HG02885 (cell line): ENCODE measurements around the gene PNO1.
A peak's percentile ranks its signal among the peaks of the same experiment; 100 is the strongest.
"Not testable (repeated sequence)": the region's sequence is repeated elsewhere in the genome, so short reads cannot be mapped to it uniquely, and the experiment has no call there.

ENCODE experiments used
- ATAC-seq: cut with Tn5 transposase; IDR thresholded peaks from one replicate; pipeline ENCODE4 v1.9.1; 2021; ENCODE audit warnings: mild to moderate bottlenecking; ENCODE audit not compliant: unreplicated experiment, poor library complexity

The PNO1 gene

GRCh38 chr2:68156419-68156818, 1.3 kb upstream of the PNO1 start:
- ATAC-seq, result no peak

GRCh38 chr2:68157002-68157401, 686 bp upstream of the PNO1 start:
- peak; percentile 29 for ATAC-seq

- no peak for ATAC-seq
Observed at GRCh38 chr2:68158134-68158447, 403 bp downstream of the PNO1 start.

- no peak for ATAC-seq
Observed at GRCh38 chr2:68163641-68164040, 6.0 kb downstream of the PNO1 start.

GRCh38 chr2:68167186-68167585, 9.5 kb downstream of the PNO1 start:
- ATAC-seq, result no peak

GRCh38 chr2:68169308-68169707, 11.6 kb downstream of the PNO1 start:
- ATAC-seq, result no peak

- ATAC-seq, result no peak
Observed at GRCh38 chr2:68171146-68171545, 13.5 kb downstream of the PNO1 start.

- no peak for ATAC-seq
Observed at GRCh38 chr2:68171684-68172083, 14.0 kb downstream of the PNO1 start.

- no peak for ATAC-seq
Observed at GRCh38 chr2:68172521-68172920, 14.8 kb downstream of the PNO1 start.

- no peak for ATAC-seq
Observed at GRCh38 chr2:68172990-68173700, 15.5 kb downstream of the PNO1 start.

- not testable (repeated sequence) for ATAC-seq
Observed at GRCh38 chr2:68175210-68175609, 17.5 kb downstream of the PNO1 start.

- ATAC-seq, result no peak
Observed at GRCh38 chr2:68176657-68177056, 19.0 kb downstream of the PNO1 start.

GRCh38 chr2:68177541-68177940, 19.9 kb downstream of the PNO1 start:
- ATAC-seq, result no peak

GRCh38 chr2:68178432-68178831, 20.7 kb downstream of the PNO1 start:
- ATAC-seq, result no peak

- no peak for ATAC-seq
Observed at GRCh38 chr2:68178954-68179627, 21.4 kb downstream of the PNO1 start.

- ATAC-seq, result no peak
Observed at GRCh38 chr2:68182902-68183301, 25.2 kb downstream of the PNO1 start.

GRCh38 chr2:68185541-68186164, 28.0 kb downstream of the PNO1 start:
- peak; percentile 50 for ATAC-seq

GRCh38 chr2:68187329-68187728, 29.6 kb downstream of the PNO1 start:
- ATAC-seq, result no peak

GRCh38 chr2:68188831-68189230, 31.1 kb downstream of the PNO1 start:
- peak; percentile 51 for ATAC-seq

- ATAC-seq, result no peak
Observed at GRCh38 chr2:68189991-68190784, 32.5 kb downstream of the PNO1 start.
